Skeletal muscle tissue (tissue), 4 donors: ENCODE results near the gene IDI1. TPM values are rescaled to one million over a fixed set of nuclear protein-coding genes. Genes with fewer than 3 reads are reported as not detected.
A peak's percentile ranks its signal among the peaks of the same experiment; 100 is the strongest.

Experiments used
- H3K27ac ChIP-seq: one replicate; pipeline ENCODE4 v1.7.0; 2013; ENCODE audit warnings: mild to moderate bottlenecking, low read depth, low read length, inconsistent platforms
- H3K27me3 ChIP-seq, 3 donors: one replicate each; pipeline ENCODE4 v1.7.0; 2013; ENCODE audit warnings: low read length in 3 of 3; ENCODE audit not compliant: control insufficient read depth in 3 of 3, insufficient read depth in 3 of 3
- H3K36me3 ChIP-seq, 3 donors: one replicate each; pipeline ENCODE4 v1.7.0; 2013; ENCODE audit warnings: low read length in 3 of 3; ENCODE audit not compliant: control insufficient read depth in 3 of 3, insufficient read depth in 3 of 3
- H3K4me1 ChIP-seq, 3 donors: one replicate each; pipeline ENCODE4 v1.7.0; 2013; ENCODE audit warnings: low read length in 3 of 3, mild to moderate bottlenecking in 3 of 3; ENCODE audit not compliant: control insufficient read depth in 3 of 3, insufficient read depth in 3 of 3
- H3K4me3 ChIP-seq, 3 donors: one replicate each; pipeline ENCODE4 v1.7.0; 2013; ENCODE audit warnings: low read length in 3 of 3
- H3K9ac ChIP-seq, 3 donors: one replicate each; pipeline ENCODE4 v1.7.0; 2013; ENCODE audit warnings: low read length in 3 of 3, mild to moderate bottlenecking in 3 of 3, moderate library complexity in 2 of 3, low read depth in 1 of 3
- H3K9me3 ChIP-seq, 3 donors: one replicate each; pipeline ENCODE4 v1.7.0; 2013; ENCODE audit warnings: low read length in 3 of 3; ENCODE audit not compliant: control insufficient read depth in 3 of 3
- total RNA-seq: library from RNA; depleted of rRNA; stranded (reverse); fragments of >200 nt; gene quantifications from one replicate; pipeline ENCODE4 v1.2.3, GENCODE V29; 2014
- donor health status: Osteomylitis.

The IDI1 gene
- total RNA-seq: 31.8 TPM

- H3K36me3 ChIP-seq: peaks cover 10 to 21% (median 16%) of the 10 kb centered on the region in 3 donors
- H3K27me3 ChIP-seq: no peaks in the 10 kb centered on the region
- H3K9ac ChIP-seq: peak within 1 kb of the TSS; percentile 86 to 93 (median 91)
- peak within 1 kb of the TSS; percentile 91 to 99 (median 99) for H3K4me3 ChIP-seq
- H3K9me3 ChIP-seq: no peaks in the 10 kb centered on the region
- H3K4me1 ChIP-seq: peaks cover 32 to 44% (median 33%) of the 10 kb centered on the region in 3 donors
- peak within 1 kb of the TSS; percentile 99 for H3K27ac ChIP-seq
Measured at GRCh38 chr10:1048732-1049424, at the start of gene IDI1. TSS of gene IDI1 (minus strand) at chr10:1049119. CDS start at chr10:1049003, 116 bp downstream.

GRCh38 chr10:1097436-1097835 is 48.5 kb upstream of the IDI1 start:
- Histone ChIP-seq H3K4me3 (no peak overlapping the region), H3K9ac (no peak overlapping the region), H3K36me3 (peaks cover 52 to 73% (median 57%) of the 10 kb centered on the region in 3 donors), H3K27ac (no peak overlapping the region), H3K4me1 (no peaks in the 10 kb centered on the region), H3K27me3 (no peaks in the 10 kb centered on the region), H3K9me3 (no peaks in the 10 kb centered on the region)

GRCh38 chr10:1096287-1096889 is 47.5 kb upstream of the IDI1 start:
- Histone ChIP-seq H3K9me3 (no peaks in the 10 kb centered on the region), H3K27me3 (no peaks in the 10 kb centered on the region), H3K36me3 (peaks cover 47 to 64% (median 50%) of the 10 kb centered on the region in 3 donors), H3K4me3 (no peak overlapping the region), H3K9ac (no peak overlapping the region), H3K27ac (no peak overlapping the region), H3K4me1 (no peaks in the 10 kb centered on the region)

GRCh38 chr10:1095498-1095897 is 46.6 kb upstream of the IDI1 start:
- Histone ChIP-seq H3K4me1 (no peaks in the 10 kb centered on the region), H3K27ac (no peak overlapping the region), H3K36me3 (peaks cover 48 to 63% (median 57%) of the 10 kb centered on the region in 3 donors), H3K9ac (no peak overlapping the region), H3K9me3 (no peaks in the 10 kb centered on the region), H3K4me3 (no peak overlapping the region), H3K27me3 (no peaks in the 10 kb centered on the region)

GRCh38 chr10:1094112-1095057 is 45.5 kb upstream of the IDI1 start:
- H3K9me3 ChIP-seq: no peaks in the 10 kb centered on the region
- H3K36me3 ChIP-seq: peaks cover 55 to 63% (median 60%) of the 10 kb centered on the region in 3 donors
- no peaks in the 10 kb centered on the region for H3K4me1 ChIP-seq
- H3K27me3 ChIP-seq: no peaks in the 10 kb centered on the region
- no peak overlapping the region for H3K9ac ChIP-seq
- no peak overlapping the region for H3K27ac ChIP-seq
- no peak overlapping the region for H3K4me3 ChIP-seq

- H3K4me1 ChIP-seq: no peaks in the 10 kb centered on the region
- H3K36me3 ChIP-seq: peaks cover 54 to 64% (median 61%) of the 10 kb centered on the region in 3 donors
- H3K9ac ChIP-seq: no peak overlapping the region
- H3K4me3 ChIP-seq: no peak overlapping the region
- H3K9me3 ChIP-seq: no peaks in the 10 kb centered on the region
- H3K27ac ChIP-seq: no peak overlapping the region
- H3K27me3 ChIP-seq: no peaks in the 10 kb centered on the region
Measured at GRCh38 chr10:1093696-1094095, 44.8 kb upstream of the IDI1 start.

GRCh38 chr10:1090696-1091095 is 41.8 kb upstream of the IDI1 start:
- Histone ChIP-seq H3K27ac (no peak overlapping the region), H3K9ac (no peak overlapping the region), H3K4me3 (no peak overlapping the region), H3K27me3 (no peaks in the 10 kb centered on the region), H3K9me3 (no peaks in the 10 kb centered on the region), H3K4me1 (no peaks in the 10 kb centered on the region), H3K36me3 (peaks cover 42 to 70% (median 64%) of the 10 kb centered on the region in 3 donors)

- Histone ChIP-seq H3K4me1 (no peaks in the 10 kb centered on the region), H3K9me3 (no peaks in the 10 kb centered on the region), H3K36me3 (peaks cover 43 to 68% (median 61%) of the 10 kb centered on the region in 3 donors), H3K9ac (no peak overlapping the region), H3K27ac (no peak overlapping the region), H3K27me3 (no peaks in the 10 kb centered on the region), H3K4me3 (no peak overlapping the region)
Measured at GRCh38 chr10:1089017-1089689, 40.2 kb upstream of the IDI1 start.

GRCh38 chr10:1086787-1087186 is 37.9 kb upstream of the IDI1 start:
- Histone ChIP-seq H3K27ac (no peak overlapping the region), H3K36me3 (peaks cover 49 to 73% (median 67%) of the 10 kb centered on the region in 3 donors), H3K27me3 (no peaks in the 10 kb centered on the region), H3K4me3 (no peak overlapping the region), H3K9ac (no peak overlapping the region), H3K4me1 (no peaks in the 10 kb centered on the region), H3K9me3 (no peaks in the 10 kb centered on the region)
